DOHH2 (cell line): ENCODE results near the gene XRCC4.

Source experiments
- H3F3A ChIP-seq: fragments of 200-600 bp; sonication (generic), shearing (Covaris generic); 2 replicates; pipeline ENCODE4 v1.6.0; 2016; ENCODE audit warnings: antibody characterized with exemption, mild to moderate bottlenecking; ENCODE audit not compliant: control insufficient read depth, insufficient read depth
- H3K27ac ChIP-seq: fragments of 200-600 bp; sonication (generic); 2 replicates; pipeline ENCODE4 v1.5.1; 2014; ENCODE audit warnings: low read depth, mild to moderate bottlenecking, low read length, moderate library complexity
- H3K27me3 ChIP-seq: fragments of 200-600 bp; sonication (generic); 2 replicates; pipeline ENCODE4 v1.6.1; 2014; ENCODE audit warnings: mild to moderate bottlenecking, low read length, mixed read lengths; ENCODE audit not compliant: control insufficient read depth
- H3K36me3 ChIP-seq: fragments of 200-600 bp; sonication (generic); 2 replicates; pipeline ENCODE4 v1.6.1; 2014; ENCODE audit warnings: mild to moderate bottlenecking, low read length, moderate library complexity, mixed read lengths; ENCODE audit not compliant: control insufficient read depth
- H3K4me1 ChIP-seq: fragments of 200-600 bp; sonication (generic); 2 replicates; pipeline ENCODE4 v1.6.1; 2014; ENCODE audit warnings: mild to moderate bottlenecking, low read length, mixed read lengths; ENCODE audit not compliant: control insufficient read depth
- H3K4me2 ChIP-seq: fragments of 200-600 bp; sonication (generic); 2 replicates; pipeline ENCODE4 v1.6.0; 2014; ENCODE audit warnings: mild to moderate bottlenecking, low read length, moderate library complexity
- H3K4me3 ChIP-seq: fragments of 200-600 bp; sonication (generic); 2 replicates; pipeline ENCODE4 v1.5.1; 2014; ENCODE audit warnings: mild to moderate bottlenecking, low read length, mixed read lengths
- H3K79me2 ChIP-seq: fragments of 200-600 bp; sonication (generic); 2 replicates; pipeline ENCODE4 v1.6.1; 2014; ENCODE audit warnings: mild to moderate bottlenecking, low read length, mixed read lengths; ENCODE audit not compliant: control insufficient read depth
- H3K9me2 ChIP-seq: fragments of 200-600 bp; sonication (generic); replicated peaks from 2 replicates; pipeline ENCODE4 v1.6.1; 2014; ENCODE audit warnings: mild to moderate bottlenecking, low read length, mixed read lengths; ENCODE audit not compliant: control insufficient read depth
- H3K9me3 ChIP-seq: fragments of 200-600 bp; sonication (generic); 2 replicates; pipeline ENCODE4 v1.6.1; 2014; ENCODE audit warnings: antibody characterized with exemption, low read length, mixed read lengths; ENCODE audit not compliant: control insufficient read depth, insufficient read depth
- H4K20me1 ChIP-seq: fragments of 200-600 bp; sonication (generic); 2 replicates; pipeline ENCODE4 v1.6.0; 2014; ENCODE audit warnings: low read depth, mild to moderate bottlenecking, antibody characterized with exemption, low read length, moderate library complexity; ENCODE audit not compliant: control insufficient read depth, insufficient read depth
- CTCF ChIP-seq: fragments of 200-600 bp; sonication (generic); IDR thresholded peaks from one replicate; pipeline ENCODE4 v1.5.1; 2014; ENCODE audit warnings: antibody characterized with exemption, mild to moderate bottlenecking, low read depth, low read length; ENCODE audit not compliant: poor library complexity, severe bottlenecking
- EZH2phosphoT487 ChIP-seq: fragments of 200-600 bp; sonication (generic); IDR thresholded peaks from 2 replicates; pipeline ENCODE4 v1.6.1; 2017; ENCODE audit warnings: borderline replicate concordance, mild to moderate bottlenecking, antibody characterized with exemption, low read length, moderate library complexity, mixed read lengths

Gene XRCC4

DNA sequence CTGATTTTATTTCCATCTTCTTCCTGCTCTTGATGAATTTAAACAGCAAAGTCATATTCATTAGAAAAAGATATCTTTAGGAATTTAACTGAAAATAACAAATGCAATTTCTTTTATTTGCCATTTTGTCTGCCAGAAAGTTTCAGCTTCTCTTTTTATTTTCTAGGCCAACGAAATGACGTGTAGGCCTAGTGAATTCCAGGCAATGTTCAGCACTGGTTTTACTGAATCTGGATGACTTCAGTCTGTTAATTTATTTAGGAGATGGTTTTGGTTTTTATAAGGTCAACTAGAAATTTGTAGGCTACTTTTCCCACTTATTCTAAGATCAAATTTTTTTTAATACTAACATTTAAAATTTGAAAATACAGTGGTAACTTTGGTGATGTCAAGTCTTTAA lies 265.1 kb downstream of the XRCC4 start:
- no peaks in the 10 kb centered on the region for H3K9me2 ChIP-seq
- no peaks in the 10 kb centered on the region for H3K27me3 ChIP-seq
- no peak overlapping the region for H3K4me2 ChIP-seq
- no peaks in the 10 kb centered on the region for H3K79me2 ChIP-seq
- no peaks in the 10 kb centered on the region for H3F3A ChIP-seq
- H3K36me3 ChIP-seq = no peaks in the 10 kb centered on the region
- no peaks in the 10 kb centered on the region for H3K4me1 ChIP-seq
- TF ChIP-seq EZH2phosphoT487 (no peak), CTCF (no peak)
- H3K4me3 ChIP-seq = no peak overlapping the region
- no peaks in the 10 kb centered on the region for H3K9me3 ChIP-seq
- H3K27ac ChIP-seq = no peak overlapping the region
- no peaks in the 10 kb centered on the region for H4K20me1 ChIP-seq

DNA sequence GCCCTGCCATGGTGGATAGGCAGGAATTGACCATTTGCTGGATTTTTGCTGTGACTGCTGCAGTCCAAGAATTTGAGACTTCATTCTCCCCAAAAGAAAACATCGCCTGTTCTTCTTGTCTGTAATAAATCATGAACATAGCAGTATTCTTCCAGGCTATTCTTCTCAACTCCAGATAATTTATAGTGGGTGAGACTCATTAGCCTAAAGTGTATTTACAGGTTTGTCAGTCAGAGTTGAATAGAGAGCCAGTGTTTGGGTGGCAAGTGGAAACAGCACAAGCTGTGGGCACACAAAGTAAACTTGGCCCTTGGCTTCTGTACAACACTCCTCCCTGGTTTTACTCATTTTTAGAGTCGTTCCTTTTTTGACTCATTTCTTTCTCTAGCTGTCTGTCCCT lies 266.0 kb downstream of the XRCC4 start:
- Histone ChIP-seq H3K4me1 (no peaks in the 10 kb centered on the region), H3K4me3 (no peak overlapping the region), H3K79me2 (no peaks in the 10 kb centered on the region), H3K36me3 (no peaks in the 10 kb centered on the region), H3K4me2 (no peak overlapping the region), H3K9me2 (no peaks in the 10 kb centered on the region), H3F3A (no peaks in the 10 kb centered on the region), H3K27ac (no peak overlapping the region), H4K20me1 (no peaks in the 10 kb centered on the region), H3K27me3 (no peaks in the 10 kb centered on the region), H3K9me3 (peaks cover 8% of the 10 kb centered on the region; the same call in 1 of the 2 replicates)
- TF ChIP-seq CTCF (no peak), EZH2phosphoT487 (no peak)

- H3K27me3 ChIP-seq = no peaks in the 10 kb centered on the region
- H4K20me1 ChIP-seq = no peaks in the 10 kb centered on the region
- H3K4me3 ChIP-seq = no peak overlapping the region
- no peak overlapping the region for H3K27ac ChIP-seq
- H3K79me2 ChIP-seq = no peaks in the 10 kb centered on the region
- H3K4me1 ChIP-seq = no peaks in the 10 kb centered on the region
- no peak overlapping the region for H3K4me2 ChIP-seq
- H3K9me2 ChIP-seq = no peaks in the 10 kb centered on the region
- peaks cover 11% of the 10 kb centered on the region; the same call in 1 of the 2 replicates for H3K9me3 ChIP-seq
- no peaks in the 10 kb centered on the region for H3K36me3 ChIP-seq
- TF ChIP-seq EZH2phosphoT487 (no peak), CTCF (no peak)
- no peaks in the 10 kb centered on the region for H3F3A ChIP-seq
These were observed 268.1 kb downstream of the XRCC4 start for GRCh38 chr5:83345423-83345822.

- Histone ChIP-seq H4K20me1 (no peaks in the 10 kb centered on the region), H3K4me1 (no peaks in the 10 kb centered on the region), H3K4me2 (no peak overlapping the region), H3K27ac (no peak overlapping the region), H3K27me3 (no peaks in the 10 kb centered on the region), H3K9me2 (no peaks in the 10 kb centered on the region), H3K4me3 (no peak overlapping the region), H3F3A (no peaks in the 10 kb centered on the region), H3K9me3 (peaks cover 11% of the 10 kb centered on the region; the same call in 1 of the 2 replicates), H3K36me3 (no peaks in the 10 kb centered on the region), H3K79me2 (no peaks in the 10 kb centered on the region)
- no peak for TF ChIP-seq CTCF
- no peak for TF ChIP-seq EZH2phosphoT487
These were observed 271.0 kb downstream of the XRCC4 start for GRCh38 chr5:83348281-83348780.
